ENCODE data around the gene TMOD1. TPM values are rescaled to one million over a fixed set of nuclear protein-coding genes. Genes with fewer than 3 reads are reported as not detected.

The TMOD1 gene
- total RNA-seq, 4 donors from 2014 or later: 9.2 to 20.7 (median 13.6) TPM

DNA sequence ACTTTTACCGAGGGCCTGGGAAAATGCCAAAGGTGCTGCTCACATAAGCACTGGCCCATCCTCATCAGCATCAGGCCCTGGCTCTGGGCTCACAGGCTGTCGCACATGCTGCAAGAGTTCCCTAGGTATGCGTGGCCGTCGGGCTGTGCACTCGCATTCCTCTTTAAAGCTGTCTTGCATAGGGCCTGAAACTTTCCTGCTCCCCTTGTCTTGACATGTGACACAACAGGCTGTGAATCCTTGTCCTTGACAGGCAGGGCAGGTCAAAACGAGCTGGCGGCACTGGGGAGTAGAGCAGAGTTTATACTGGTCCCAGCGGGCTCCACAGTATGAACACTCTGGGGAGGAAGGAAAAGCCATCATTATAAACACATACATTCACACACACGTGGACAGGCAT is 101.0 kb downstream of the TMOD1 start:
- TF ChIP-seq, protein P1, sequence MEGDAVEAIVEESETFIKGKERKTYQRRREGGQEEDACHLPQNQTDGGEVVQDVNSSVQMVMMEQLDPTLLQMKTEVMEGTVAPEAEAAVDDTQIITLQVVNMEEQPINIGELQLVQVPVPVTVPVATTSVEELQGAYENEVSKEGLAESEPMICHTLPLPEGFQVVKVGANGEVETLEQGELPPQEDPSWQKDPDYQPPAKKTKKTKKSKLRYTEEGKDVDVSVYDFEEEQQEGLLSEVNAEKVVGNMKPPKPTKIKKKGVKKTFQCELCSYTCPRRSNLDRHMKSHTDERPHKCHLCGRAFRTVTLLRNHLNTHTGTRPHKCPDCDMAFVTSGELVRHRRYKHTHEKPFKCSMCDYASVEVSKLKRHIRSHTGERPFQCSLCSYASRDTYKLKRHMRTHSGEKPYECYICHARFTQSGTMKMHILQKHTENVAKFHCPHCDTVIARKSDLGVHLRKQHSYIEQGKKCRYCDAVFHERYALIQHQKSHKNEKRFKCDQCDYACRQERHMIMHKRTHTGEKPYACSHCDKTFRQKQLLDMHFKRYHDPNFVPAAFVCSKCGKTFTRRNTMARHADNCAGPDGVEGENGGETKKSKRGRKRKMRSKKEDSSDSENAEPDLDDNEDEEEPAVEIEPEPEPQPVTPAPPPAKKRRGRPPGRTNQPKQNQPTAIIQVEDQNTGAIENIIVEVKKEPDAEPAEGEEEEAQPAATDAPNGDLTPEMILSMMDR (IDR thresholded peaks at IDR 0.05; ENCODE audit: low read depth): no peak

- TF ChIP-seq, protein P1 (IDR thresholded peaks at IDR 0.05; ENCODE audit: low read depth): no peak
Observed at GRCh38 chr9:97604901-97605645, 103.6 kb downstream of the TMOD1 start.

GRCh38 chr9:97615439-97616072 is 114.1 kb downstream of the TMOD1 start:
- TF ChIP-seq, protein P1 (IDR thresholded peaks at IDR 0.05; ENCODE audit: low read depth): no peak

- TF ChIP-seq, protein P1 (IDR thresholded peaks at IDR 0.05; ENCODE audit: low read depth): no peak
Observed at GRCh38 chr9:97617939-97618416, 116.5 kb downstream of the TMOD1 start.

DNA sequence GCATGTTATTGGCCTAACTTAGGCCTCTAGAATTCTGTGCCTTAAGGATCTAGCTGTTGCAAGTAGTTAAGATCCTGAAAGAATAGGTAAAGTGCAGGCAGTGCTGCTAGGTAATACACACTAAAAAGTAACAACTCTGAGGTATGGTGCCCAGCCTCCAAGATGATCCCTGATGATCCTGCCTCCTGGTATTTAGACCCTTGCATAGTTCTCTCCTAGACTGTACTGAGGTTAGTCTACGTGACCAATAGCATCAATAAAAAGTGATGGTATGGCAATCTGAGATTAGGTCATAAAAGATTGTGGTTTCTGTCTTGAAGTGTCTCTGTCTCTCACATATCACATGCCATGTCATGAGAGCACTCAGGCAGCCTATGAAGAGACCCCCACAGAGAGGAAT is 122.5 kb downstream of the TMOD1 start:
- TF ChIP-seq, protein P1 (IDR thresholded peaks at IDR 0.05; ENCODE audit: low read depth): no peak

DNA sequence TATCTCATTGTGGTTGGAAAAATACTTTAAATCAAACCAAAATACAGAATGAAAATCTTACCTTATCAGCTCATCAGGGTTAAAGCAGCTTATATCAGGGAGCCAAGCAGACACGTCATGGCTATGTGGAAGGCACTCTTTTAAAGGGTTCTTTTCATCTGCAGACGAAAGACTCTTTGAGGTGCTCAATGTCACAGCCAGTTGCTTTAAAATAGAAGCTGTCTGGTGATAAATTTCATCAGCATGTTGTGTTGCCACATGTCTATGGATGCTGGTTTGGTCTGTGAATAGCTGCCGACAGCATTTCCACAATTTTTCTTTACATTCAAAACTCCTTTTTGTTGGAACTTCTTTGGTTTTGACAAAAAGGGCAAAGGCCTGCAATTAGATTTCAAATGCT is 124.2 kb downstream of the TMOD1 start:
- TF ChIP-seq, protein P1 (IDR thresholded peaks at IDR 0.05; ENCODE audit: low read depth): no peak

- TF ChIP-seq, protein P1 (IDR thresholded peaks at IDR 0.05; ENCODE audit: low read depth): no peak
Observed at GRCh38 chr9:97627624-97628023, 126.2 kb downstream of the TMOD1 start.

Data from subcutaneous adipose tissue (tissue), 4 donors.